HG02840 (cell line): Measurements from ENCODE around the gene DDX51.

Experiments
- ATAC-seq: cut with Tn5 transposase; IDR thresholded peaks from one replicate; pipeline ENCODE4 v1.9.1; 2021; ENCODE audit warnings: mild to moderate bottlenecking, moderate library complexity, moderate number of reproducible peaks; ENCODE audit not compliant: unreplicated experiment, low FRiP score

Gene DDX51

GRCh38 chr12:132167611-132168310 lies 23.6 kb upstream of the DDX51 start:
- no peak for ATAC-seq

DNA sequence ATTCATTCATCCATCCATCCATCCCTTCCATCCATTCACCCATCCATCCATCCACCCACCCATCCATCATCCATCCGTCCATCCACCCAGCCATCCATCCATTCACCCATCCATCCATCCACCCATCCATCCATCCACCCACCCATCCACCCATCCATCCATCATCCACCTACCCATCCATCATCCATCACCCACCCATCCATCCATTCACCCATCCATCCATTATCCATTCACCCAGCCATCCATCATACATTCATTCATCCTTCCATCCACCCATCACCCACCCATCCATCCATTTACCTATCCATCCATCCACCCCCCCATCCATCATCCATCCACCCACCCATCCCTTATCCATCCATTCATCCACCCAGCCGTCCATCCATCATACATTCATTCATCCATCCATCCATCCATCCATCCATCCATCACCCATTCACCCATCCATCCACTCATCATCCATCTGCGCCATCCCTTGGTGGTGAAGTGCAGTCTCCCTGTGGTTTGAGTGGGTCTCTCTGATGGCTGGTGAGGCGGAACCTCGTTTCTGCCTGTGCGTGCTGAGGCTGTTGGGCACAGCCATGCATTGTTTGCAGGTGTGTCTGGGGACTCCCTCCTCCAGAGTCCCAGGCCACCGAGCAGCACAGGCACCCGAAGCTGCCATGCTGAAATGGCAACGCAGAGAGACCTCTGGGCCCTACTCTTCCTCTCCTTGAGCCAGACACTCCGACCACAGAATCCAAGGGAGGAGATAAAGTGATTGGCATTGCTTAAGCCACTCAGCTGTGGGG lies 22.9 kb upstream of the DDX51 start:
- no peak for ATAC-seq

GRCh38 chr12:132166093-132166492 lies 22.0 kb upstream of the DDX51 start:
- no peak for ATAC-seq

GRCh38 chr12:132165584-132165983 lies 21.5 kb upstream of the DDX51 start:
- ATAC-seq = no peak

- no peak for ATAC-seq
Observed at GRCh38 chr12:132164426-132164825, 20.3 kb upstream of the DDX51 start.

GRCh38 chr12:132163911-132164288 lies 19.8 kb upstream of the DDX51 start:
- ATAC-seq = no peak

GRCh38 chr12:132163041-132163910 lies 19.2 kb upstream of the DDX51 start:
- no peak for ATAC-seq

DNA sequence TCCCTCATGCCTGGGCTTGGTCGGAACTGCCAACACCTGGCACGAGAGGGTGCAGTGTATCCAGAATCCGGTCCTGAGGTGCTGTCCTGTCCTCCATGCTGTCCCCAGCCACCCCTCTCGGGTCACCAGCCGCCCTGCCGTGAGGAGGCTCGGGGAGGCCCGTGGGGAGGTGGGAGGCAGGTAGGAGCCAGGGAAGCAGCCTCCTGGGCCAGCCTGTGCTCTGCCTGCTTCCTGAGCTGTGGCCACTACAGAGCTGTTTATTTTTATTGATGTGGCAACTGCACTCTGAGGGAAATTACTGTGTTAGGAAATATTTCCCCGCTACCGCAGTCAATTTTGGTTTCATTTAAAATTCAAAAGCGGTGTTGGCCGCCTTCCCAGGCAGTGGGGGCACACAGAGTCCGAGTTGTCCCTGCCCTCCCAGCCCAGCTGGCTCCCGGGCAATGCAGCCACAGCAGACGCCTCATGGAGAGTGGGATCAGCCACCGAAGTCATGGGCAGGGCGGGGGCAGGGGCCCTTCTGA lies 18.5 kb upstream of the DDX51 start:
- no peak for ATAC-seq

DNA sequence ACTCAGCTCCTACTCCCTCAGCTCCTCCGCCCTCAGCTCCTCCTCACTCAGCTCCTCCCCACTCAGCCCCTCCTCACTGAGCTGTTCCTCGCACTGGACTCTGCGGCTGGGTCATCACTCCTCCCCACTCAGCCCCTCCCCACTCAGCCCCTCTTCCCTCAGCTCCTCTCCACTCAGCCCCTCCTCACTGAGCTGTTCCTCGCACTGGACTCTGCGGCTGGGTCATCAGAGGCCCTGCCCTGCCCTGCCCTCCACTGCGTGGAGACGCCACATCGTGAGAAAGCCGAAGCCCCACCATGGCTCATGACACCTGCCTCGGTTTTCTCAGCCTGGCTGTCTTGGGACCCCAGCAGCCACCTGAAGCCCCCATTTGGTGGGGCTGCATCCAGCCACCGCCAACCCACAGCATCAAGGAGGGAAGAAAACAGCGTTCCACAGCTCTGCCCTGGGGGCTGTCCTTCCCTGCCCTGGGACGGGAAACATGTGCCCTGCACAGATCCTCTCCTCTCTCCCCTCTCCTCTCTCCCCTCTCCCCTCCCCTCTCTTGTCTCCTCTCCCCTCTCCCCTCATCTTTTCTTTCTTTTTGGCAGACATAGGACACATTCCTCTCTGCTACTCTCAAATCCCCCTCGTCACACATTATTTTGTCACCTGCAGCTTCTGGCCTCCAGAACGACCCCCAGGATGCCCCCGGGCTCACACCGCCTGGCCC lies 17.8 kb upstream of the DDX51 start:
- ATAC-seq = no peak

DNA sequence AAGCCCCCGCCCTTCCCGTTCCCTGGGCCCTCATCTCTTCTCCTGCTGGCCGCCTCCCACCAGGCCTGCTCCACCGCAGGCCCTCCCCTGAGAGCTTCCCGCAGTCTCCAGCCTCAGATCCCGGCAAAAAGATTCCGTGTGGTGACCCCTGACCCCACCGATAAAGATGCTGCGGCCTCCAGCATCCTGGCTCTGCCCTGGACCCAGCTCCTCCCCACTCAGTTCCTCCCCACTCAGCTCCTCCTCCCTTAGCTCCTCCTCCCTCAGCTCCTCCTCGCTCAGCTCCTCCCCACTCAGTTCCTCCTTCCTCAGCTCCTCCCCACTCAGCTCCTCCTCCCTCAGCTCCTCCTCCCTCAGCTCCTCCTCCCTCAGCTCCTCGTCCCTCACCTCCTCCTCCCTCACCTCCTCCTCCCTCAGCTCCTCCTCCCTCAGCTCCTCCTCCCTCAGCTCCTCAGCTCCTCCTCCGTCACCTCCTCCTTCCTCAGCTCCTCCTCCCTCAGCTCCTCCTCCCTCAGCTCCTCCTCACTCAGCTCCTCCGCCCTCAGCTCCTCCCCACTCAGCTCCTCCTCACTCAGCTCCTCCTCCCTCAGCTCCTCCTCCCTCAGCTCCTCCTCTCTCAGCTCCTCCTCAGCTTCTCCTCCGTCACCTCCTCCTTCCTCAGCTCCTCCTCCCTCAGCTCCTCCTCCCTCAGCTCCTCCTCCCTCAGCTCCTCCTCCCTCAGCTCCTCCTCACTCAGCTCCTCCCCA lies 17.1 kb upstream of the DDX51 start:
- ATAC-seq = no peak

DNA sequence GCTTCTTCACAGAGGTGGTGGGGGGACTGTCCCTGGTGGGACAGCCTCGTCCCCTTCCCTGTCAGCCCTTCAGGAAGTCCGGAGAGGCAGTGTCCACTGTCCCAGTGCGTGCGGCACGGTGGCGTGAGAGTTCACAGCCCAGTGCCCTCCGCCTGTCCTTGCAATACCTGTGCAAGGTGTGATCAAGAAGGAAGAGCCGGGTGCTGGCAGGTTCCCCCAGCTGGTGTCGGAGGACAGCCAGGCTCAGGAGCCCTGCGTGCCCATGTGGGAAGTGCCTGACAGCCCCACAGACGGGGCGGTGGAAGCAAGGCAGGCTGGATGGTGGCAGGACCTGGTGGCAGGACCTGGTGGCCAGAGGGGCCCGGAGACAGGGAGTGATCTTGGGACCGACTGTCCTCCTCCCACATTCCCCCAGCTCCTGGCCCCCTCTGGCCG lies 16.5 kb upstream of the DDX51 start:
- no peak for ATAC-seq

DNA sequence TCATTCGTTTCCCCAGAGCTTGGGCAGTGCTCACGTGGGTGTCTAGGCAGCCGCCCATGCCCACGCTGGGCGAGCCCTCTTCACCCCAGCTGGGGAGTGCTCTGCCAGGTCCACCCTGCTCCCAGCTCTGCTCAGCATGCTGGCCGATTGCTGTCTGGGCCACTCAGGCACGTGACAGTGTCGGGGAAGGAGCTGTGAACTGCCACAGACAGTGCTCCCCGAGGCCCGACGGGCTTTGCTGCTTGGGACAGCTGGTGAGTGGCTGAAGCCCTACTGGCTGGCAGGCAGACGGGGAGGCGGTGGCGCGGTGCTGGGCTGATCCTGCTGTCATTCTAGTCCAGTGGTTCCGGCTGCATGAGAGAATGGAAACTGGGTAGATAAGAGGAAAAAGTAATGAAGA lies 15.9 kb upstream of the DDX51 start:
- ATAC-seq = no peak

- no peak for ATAC-seq
Observed at GRCh38 chr12:132159555-132160003, 15.5 kb upstream of the DDX51 start.

GRCh38 chr12:132158677-132159554 lies 14.8 kb upstream of the DDX51 start:
- no peak for ATAC-seq

DNA sequence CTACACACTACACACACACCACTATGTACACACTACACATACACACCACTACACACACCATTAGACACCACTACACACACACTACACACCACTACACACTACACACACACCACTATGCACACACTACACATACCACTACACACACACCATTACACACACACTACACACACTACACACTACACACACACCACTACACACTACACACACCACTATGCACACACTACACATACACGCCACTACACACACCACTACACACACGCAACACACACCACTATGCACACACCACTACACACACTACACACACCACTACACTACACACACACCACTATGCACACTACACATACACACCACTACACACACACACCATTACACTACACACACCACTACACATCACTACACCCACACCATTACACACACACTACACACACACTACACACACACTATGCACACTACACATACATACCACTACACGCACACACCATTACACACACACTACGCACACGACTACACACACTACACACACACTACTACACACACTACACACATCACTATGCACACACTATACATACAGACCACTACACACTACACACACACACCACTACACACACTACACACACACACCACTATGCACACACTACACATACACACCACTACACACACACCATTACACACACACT lies 13.8 kb upstream of the DDX51 start:
- no peak for ATAC-seq

DNA sequence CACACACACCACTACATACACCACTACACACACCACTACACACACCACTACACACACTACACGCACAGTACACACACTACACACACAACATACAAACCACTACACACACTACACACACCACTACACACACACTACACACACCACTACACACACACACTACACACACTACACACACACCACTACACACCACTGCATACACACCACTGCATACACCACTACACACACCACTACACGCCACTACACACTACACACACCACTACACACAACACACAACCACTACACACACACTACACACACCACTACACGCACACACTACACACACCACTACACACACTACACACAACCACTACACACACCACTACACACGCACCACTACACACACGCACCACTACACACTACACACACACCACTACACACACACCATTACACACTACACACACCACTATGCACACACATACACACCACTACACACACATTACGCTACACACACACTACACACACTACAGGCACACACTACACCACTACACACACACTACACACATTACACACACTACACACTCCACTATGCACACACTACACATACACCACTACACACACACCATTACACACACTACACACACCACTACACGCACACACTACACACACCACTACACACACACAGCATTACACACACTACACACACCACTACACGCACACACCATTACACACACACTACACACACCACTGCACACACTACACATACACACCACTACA lies 12.6 kb upstream of the DDX51 start:
- no peak for ATAC-seq
